ENCODE results near the gene NENF. TPM values are rescaled to one million over a fixed set of nuclear protein-coding genes. Genes with fewer than 3 reads are reported as not detected.
"Not testable (repeated sequence)": the region's sequence is repeated elsewhere in the genome, so short reads cannot be mapped to it uniquely, and the experiment has no call there.

NENF gene
- total RNA-seq, result 10 to 100 TPM; 23.8 to 35.7 (median 33.4) TPM
- 10 to 100 TPM; 93.0 to 97.0 TPM for polyA plus RNA-seq

DNA sequence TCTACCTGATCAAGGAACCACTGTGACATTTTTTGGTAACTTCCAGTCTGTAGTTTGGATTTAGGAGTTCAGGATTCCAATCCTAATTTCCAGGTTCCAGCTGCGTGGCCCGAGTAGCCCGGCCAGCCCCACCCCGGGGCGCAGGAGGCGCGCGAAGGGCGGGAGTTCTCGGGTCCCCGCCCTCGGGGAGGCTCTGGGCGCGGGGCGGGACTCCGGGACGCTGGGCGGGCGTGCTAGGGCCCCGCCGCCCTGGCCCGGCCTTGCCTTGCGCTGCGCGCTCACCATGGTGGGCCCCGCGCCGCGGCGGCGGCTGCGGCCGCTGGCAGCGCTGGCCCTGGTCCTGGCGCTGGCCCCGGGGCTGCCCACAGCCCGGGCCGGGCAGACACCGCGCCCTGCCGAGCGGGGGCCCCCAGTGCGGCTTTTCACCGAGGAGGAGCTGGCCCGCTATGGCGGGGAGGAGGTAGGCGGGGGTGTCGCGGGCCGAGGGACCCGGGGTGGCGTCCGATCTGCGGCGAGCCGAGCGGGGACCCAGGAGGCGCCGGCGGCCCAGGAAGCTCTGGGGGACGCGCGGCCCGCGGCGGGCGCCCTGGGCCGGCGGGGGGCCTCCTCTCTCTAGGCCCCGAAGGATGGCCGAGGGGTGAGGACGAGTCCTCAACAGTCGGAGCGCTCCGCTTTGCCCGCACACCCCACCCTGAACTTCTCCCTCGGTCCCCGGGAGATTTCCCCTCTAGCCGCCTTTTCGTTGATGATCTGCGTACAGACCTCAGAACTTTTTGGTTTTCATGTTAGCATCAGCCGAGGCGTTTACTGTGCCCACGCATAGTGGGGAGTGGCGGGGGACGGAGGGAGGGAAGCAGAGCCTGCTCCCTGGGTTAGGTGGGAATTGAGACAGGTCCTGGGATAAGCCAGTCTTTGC lies at the start of gene NENF:
Gene NENF (plus strand): TSS at position 260 of the 916 bp plus-strand sequence. CDS start 24 bp downstream, at position 284.
- Histone ChIP-seq H3K4me1 (peaks cover 0 to 3% (median 0%) of the 10 kb centered on the region in 3 donors), H3K4me3 (peak within 1 kb of the TSS; percentile 79 to 98 (median 86)), H3K27ac (peak within 1 kb of the TSS; percentile 26 to 63 (median 50)), H3K36me3 (no peaks in the 10 kb centered on the region), H3K9me3 (no peaks in the 10 kb centered on the region), H3K27me3 (no peaks in the 10 kb centered on the region)
- TF ChIP-seq, protein P1, sequence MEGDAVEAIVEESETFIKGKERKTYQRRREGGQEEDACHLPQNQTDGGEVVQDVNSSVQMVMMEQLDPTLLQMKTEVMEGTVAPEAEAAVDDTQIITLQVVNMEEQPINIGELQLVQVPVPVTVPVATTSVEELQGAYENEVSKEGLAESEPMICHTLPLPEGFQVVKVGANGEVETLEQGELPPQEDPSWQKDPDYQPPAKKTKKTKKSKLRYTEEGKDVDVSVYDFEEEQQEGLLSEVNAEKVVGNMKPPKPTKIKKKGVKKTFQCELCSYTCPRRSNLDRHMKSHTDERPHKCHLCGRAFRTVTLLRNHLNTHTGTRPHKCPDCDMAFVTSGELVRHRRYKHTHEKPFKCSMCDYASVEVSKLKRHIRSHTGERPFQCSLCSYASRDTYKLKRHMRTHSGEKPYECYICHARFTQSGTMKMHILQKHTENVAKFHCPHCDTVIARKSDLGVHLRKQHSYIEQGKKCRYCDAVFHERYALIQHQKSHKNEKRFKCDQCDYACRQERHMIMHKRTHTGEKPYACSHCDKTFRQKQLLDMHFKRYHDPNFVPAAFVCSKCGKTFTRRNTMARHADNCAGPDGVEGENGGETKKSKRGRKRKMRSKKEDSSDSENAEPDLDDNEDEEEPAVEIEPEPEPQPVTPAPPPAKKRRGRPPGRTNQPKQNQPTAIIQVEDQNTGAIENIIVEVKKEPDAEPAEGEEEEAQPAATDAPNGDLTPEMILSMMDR (IDR thresholded peaks at IDR 0.05), result no peak
- DNase-seq (peak; percentile 79 to 95 (median 86)), FAIRE-seq (no peak), ATAC-seq (peak; percentile 98 to 100 (median 99))
- intact Hi-C loops (cut with DNase I), result no loop called here
- 1 to 2% methylated on average over 42 to 86 of the region's 86 CpGs for WGBS, 2 donors

DNA sequence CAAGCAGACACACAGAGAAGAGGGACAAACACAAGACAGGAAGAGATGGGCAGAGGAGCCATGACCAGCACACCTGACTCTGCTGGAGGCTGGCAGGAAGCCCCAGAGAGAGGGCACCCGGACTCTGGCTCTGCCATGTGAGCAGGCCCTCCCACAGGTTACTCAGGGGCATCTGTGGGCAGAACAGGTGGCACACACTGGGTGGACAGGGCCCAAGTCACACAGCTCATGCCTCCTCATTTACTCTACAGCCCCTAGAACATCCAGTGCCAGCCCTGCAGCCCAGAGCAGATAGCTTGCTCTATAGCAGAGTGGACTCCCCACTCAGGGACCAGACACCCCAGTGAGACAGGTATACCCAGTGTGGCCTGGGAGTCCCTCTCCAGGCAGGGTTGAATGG lies 46.7 kb upstream of the NENF start:
- FAIRE-seq (no peak), DNase-seq (no peak), ATAC-seq (no peak)
- Histone ChIP-seq H3K27ac (no peak overlapping the region), H3K27me3 (no peaks in the 10 kb centered on the region), H3K9me3 (no peaks in the 10 kb centered on the region), H3K36me3 (peaks cover 0 to 3% (median 0%) of the 10 kb centered on the region in 3 donors), H3K4me1 (no peaks in the 10 kb centered on the region), H3K4me3 (no peak overlapping the region)
- TF ChIP-seq, protein P1 (IDR thresholded peaks at IDR 0.05), result no peak
- intact Hi-C loops (cut with DNase I), result no loop called here
- 66 to 80% methylated on average over 1 of the region's 1 CpG for WGBS, 2 donors

DNA sequence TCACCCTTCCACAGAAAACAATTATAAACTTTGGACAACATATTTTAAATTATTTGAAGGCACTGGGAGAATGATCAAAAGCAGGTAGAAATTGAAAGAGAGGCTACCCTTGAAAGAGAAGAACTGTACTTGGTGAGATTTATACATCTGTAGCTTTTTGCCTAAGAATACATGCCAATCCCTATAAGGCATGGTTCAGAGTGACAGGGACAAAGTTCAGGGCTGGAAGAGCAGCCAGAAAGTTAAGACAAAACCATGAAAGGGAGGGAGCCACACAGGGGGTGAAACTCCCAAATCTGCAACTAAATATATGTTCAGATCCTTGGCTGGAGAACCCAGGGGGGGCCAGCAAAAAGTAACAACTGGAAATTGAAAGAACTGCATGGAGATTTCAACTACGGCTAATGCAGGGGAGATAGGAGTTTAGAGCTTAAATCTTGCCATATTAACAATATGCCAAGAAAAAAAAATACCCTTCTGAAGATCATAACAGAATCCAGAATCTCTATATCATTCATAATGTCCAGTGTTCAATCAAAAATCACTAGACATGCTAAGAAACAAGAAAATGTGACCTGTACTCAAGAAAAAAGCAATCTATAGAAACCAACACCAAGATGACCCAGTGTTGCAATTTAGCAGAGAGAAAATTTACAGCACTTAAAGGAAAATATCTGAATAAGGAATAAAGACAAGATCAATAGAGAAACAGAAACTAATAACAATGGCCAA lies 43.6 kb upstream of the NENF start:
- intact Hi-C loops (cut with DNase I), result no loop called here
- Histone ChIP-seq H3K4me3 (no peak overlapping the region), H3K27ac (no peak overlapping the region), H3K9me3 (no peaks in the 10 kb centered on the region), H3K27me3 (no peaks in the 10 kb centered on the region), H3K4me1 (no peaks in the 10 kb centered on the region), H3K36me3 (peaks cover 0 to 2% (median 0%) of the 10 kb centered on the region in 3 donors)
- 92 to 100% methylated on average over 1 of the region's 1 CpG for WGBS, 2 donors
- DNase-seq, result no peak
- ATAC-seq, result no peak
- FAIRE-seq, result no peak
- TF ChIP-seq, protein P1 (IDR thresholded peaks at IDR 0.05), result no peak

DNA sequence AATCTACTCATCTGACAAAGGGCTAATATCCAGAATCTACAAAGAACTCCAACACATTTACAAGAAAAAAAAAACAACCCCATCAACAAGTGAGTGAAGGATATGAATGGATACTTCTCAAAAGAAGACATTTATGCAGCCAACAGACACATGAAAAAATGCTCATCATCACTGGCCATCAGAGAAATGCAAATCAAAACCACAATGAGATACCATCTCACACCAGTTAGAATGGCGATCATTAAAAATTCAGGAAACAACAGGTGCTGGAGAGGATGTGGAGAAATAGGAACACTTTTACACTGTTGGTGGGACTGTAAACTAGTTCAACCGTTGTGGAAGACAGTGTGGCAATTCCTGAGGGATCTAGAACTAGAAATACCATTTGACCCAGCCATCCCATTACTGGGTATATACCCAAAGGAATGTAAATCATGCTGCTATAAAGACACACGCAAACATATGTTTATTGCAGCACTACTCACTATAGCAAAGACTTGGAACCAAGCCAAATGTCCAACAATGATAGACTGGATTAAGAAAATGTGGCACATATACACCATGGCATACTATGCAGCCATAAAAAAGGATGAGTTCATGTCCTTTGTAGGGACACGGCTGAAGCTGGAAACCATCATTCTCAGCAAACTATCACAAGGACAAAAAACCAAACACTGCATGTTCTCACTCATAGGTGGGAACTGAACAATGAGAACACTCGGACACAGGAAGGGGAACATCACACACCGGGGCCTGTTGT lies 36.9 kb upstream of the NENF start:
- DNase-seq; H3K9me3 ChIP-seq; ATAC-seq; intact Hi-C loops (cut with DNase I); FAIRE-seq; H3K4me1 ChIP-seq; H3K27ac ChIP-seq; H3K4me3 ChIP-seq; H3K36me3 ChIP-seq; H3K27me3 ChIP-seq: not testable (repeated sequence)
- WGBS, 2 donors, result 92 to 96% methylated on average over 5 of the region's 6 CpGs

DNA sequence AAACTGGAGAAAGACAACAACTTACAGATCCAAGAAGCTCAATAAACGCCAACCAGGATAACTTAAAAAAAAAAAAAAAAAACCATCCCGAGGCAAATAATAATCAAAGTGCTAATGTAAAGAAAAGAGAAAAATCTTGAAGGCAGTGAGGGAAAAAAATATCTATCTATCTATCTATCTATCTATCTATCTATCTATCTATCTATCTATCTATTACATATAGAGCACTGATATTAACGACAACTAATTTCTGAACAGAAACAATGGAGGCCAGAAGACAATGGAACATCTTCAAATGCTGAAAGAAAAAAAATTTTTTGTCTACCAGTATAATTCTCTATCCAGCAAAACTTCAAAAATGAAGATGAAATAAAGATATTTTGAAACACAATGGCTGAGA lies 36.1 kb upstream of the NENF start:
- DNase-seq (no peak), FAIRE-seq (no peak), ATAC-seq (no peak)
- WGBS, 2 donors, result 95 to 96% methylated on average over 3 of the region's 3 CpGs
- Histone ChIP-seq H3K9me3 (no peaks in the 10 kb centered on the region), H3K4me3 (no peak overlapping the region), H3K4me1 (no peaks in the 10 kb centered on the region), H3K27ac (no peak overlapping the region), H3K36me3 (no peaks in the 10 kb centered on the region), H3K27me3 (no peaks in the 10 kb centered on the region)
- intact Hi-C loops (cut with DNase I), result no loop called here
- TF ChIP-seq, protein P1 (IDR thresholded peaks at IDR 0.05), result no peak
